Vagina (tissue), 2 donors: Measurements from ENCODE around the gene PEX26.

ENCODE experiments used
- CTCF ChIP-seq, 3 experiments: fragments of 450-650 bp in 2 of 3; fragments of 200-600 bp in 1 of 3; sonication (generic) in 1 of 3; IDR thresholded peaks; one replicate each; pipeline ENCODE4 v1.5.1; 2017 to 2019; ENCODE audit warnings: antibody characterized with exemption in 3 of 3, mild to moderate bottlenecking in 2 of 3, moderate library complexity in 2 of 3
- POLR2A ChIP-seq, 2 donors: fragments of 450-650 bp; IDR thresholded peaks; one replicate each; pipeline ENCODE4 v1.6.1; 2017; ENCODE audit warnings: antibody characterized with exemption in 2 of 2, mild to moderate bottlenecking in 2 of 2, moderate library complexity in 2 of 2
- POLR2AphosphoS5 ChIP-seq, 2 donors: sonication (generic); formaldehyde crosslinking; IDR thresholded peaks; one replicate each; pipeline ENCODE4 v1.9.0; 2017; ENCODE audit warnings: antibody characterized with exemption in 2 of 2, mild to moderate bottlenecking in 2 of 2, low read depth in 1 of 2; ENCODE audit not compliant: insufficient read depth in 1 of 2

- TF ChIP-seq POLR2A (IDR thresholded peaks at IDR 0.05): no peak
- no peak for TF ChIP-seq CTCF (IDR thresholded peaks at IDR 0.05)
- TF ChIP-seq POLR2AphosphoS5 (IDR thresholded peaks at IDR 0.05; ENCODE audit: insufficient read depth in 1 of 2, low read depth in 1 of 2): no peak
These were observed 11.2 kb downstream of the PEX26 start for GRCh38 chr22:18088825-18089568.
